Skeletal muscle tissue (tissue), 4 donors: ENCODE results near the gene FTO. TPM values are rescaled to one million over a fixed set of nuclear protein-coding genes. Genes with fewer than 3 reads are reported as not detected.

Experiments
- H3K27ac ChIP-seq: one replicate; pipeline ENCODE4 v1.7.0; 2013; ENCODE audit warnings: mild to moderate bottlenecking, low read depth, low read length, inconsistent platforms
- H3K27me3 ChIP-seq, 3 donors: one replicate each; pipeline ENCODE4 v1.7.0; 2013; ENCODE audit warnings: low read length in 3 of 3; ENCODE audit not compliant: control insufficient read depth in 3 of 3, insufficient read depth in 3 of 3
- H3K36me3 ChIP-seq, 3 donors: one replicate each; pipeline ENCODE4 v1.7.0; 2013; ENCODE audit warnings: low read length in 3 of 3; ENCODE audit not compliant: control insufficient read depth in 3 of 3, insufficient read depth in 3 of 3
- H3K4me1 ChIP-seq, 3 donors: one replicate each; pipeline ENCODE4 v1.7.0; 2013; ENCODE audit warnings: low read length in 3 of 3, mild to moderate bottlenecking in 3 of 3; ENCODE audit not compliant: control insufficient read depth in 3 of 3, insufficient read depth in 3 of 3
- H3K4me3 ChIP-seq, 3 donors: one replicate each; pipeline ENCODE4 v1.7.0; 2013; ENCODE audit warnings: low read length in 3 of 3
- H3K9ac ChIP-seq, 3 donors: one replicate each; pipeline ENCODE4 v1.7.0; 2013; ENCODE audit warnings: low read length in 3 of 3, mild to moderate bottlenecking in 3 of 3, moderate library complexity in 2 of 3, low read depth in 1 of 3
- H3K9me3 ChIP-seq, 3 donors: one replicate each; pipeline ENCODE4 v1.7.0; 2013; ENCODE audit warnings: low read length in 3 of 3; ENCODE audit not compliant: control insufficient read depth in 3 of 3
- total RNA-seq: library from RNA; depleted of rRNA; stranded (reverse); fragments of >200 nt; gene quantifications from one replicate; pipeline ENCODE4 v1.2.3, GENCODE V29; 2014
- donor health status: Osteomylitis.

FTO gene
- total RNA-seq, 1 donor from 2014 or later = 37.1 TPM

DNA sequence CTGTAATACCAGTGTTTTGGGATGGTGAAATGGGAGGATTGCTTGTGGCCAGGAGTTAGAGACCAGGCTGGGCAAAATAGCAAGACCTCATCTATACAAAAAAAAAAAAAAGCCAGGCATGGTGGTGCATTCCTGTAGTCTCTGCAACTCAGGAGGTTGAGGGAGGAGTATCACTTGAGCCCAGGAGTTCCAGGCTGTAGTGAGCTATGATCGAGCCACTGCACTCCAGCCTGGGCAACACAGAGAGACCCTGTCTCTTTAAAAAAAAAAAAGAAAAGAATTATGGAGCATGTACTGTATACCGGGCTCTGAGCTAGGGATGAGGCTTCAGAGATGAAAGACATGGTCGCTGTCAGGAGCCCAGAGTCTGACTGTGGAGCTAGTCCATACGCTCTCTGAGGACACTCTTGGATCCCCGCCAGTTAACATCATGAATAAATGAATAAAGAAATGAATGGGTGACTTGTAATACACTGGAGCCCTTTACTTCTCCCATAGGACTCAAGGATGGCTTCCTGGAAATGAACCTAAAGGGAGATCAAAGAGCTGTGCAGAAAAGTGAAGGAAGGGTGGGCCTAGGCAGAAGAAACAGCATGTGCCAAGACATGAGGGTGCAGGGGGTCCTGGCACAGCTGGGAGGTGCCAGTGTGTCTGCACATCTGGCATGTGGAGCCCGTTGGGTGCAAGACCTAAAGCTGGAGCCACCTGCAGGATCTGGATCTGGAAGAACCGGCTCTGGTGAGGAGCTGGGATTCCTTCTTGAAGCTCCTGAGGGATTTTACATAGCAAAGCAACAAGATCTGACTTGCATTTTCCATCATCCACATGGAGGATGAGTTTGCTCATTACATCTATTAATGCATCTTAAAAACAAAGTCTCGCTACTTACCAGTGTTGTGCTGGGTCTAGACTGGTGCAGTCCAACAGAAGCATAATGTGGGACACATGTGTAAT is 462.2 kb downstream of the FTO start:
- H3K27me3 ChIP-seq = peaks cover 0 to 2% (median 0%) of the 10 kb centered on the region in 3 donors
- no peaks in the 10 kb centered on the region for H3K9me3 ChIP-seq
- H3K27ac ChIP-seq = no peak overlapping the region
- H3K9ac ChIP-seq = no peak overlapping the region
- no peaks in the 10 kb centered on the region for H3K36me3 ChIP-seq
- H3K4me3 ChIP-seq = no peak overlapping the region
- H3K4me1 ChIP-seq = no peaks in the 10 kb centered on the region

- Histone ChIP-seq H3K4me1 (no peaks in the 10 kb centered on the region), H3K9me3 (no peaks in the 10 kb centered on the region), H3K36me3 (no peaks in the 10 kb centered on the region), H3K27ac (no peak overlapping the region), H3K4me3 (no peak overlapping the region), H3K9ac (no peak overlapping the region), H3K27me3 (peaks cover 0 to 5% (median 3%) of the 10 kb centered on the region in 3 donors)
Observed at GRCh38 chr16:54169112-54169511, 465.2 kb downstream of the FTO start.

GRCh38 chr16:54171626-54172537 is 467.9 kb downstream of the FTO start:
- Histone ChIP-seq H3K9ac (no peak overlapping the region), H3K27me3 (peaks cover 0 to 6% (median 3%) of the 10 kb centered on the region in 3 donors)

DNA sequence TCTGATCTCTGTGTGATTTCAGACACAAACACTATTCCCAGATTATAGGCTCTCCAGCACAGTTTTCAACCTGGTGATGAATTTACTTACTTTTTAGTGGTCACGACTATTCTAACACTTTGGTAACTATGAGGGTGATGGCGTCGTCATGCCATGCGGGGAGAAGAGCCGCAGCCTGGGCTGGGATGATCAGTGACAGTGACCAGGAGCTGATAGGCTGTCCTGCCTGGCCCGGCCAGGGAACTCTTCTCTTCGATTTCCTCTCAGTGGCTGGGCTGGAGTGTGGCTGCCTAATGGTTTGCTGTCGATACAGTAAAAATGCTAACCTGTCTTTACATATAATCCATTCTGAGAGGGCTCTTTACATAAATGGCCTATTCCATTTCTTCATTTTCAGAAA is 469.5 kb downstream of the FTO start:
- Histone ChIP-seq H3K9me3 (no peaks in the 10 kb centered on the region), H3K27ac (no peak overlapping the region), H3K9ac (no peak overlapping the region), H3K4me3 (no peak overlapping the region), H3K27me3 (peaks cover 0 to 14% (median 3%) of the 10 kb centered on the region in 3 donors), H3K36me3 (no peaks in the 10 kb centered on the region), H3K4me1 (no peaks in the 10 kb centered on the region)

More at GRCh38 chr16:54171626-54172537, 467.9 kb downstream of the FTO start:
- H3K4me1 ChIP-seq = no peaks in the 10 kb centered on the region
- no peaks in the 10 kb centered on the region for H3K36me3 ChIP-seq
- H3K27ac ChIP-seq = no peak overlapping the region
- H3K9me3 ChIP-seq = no peaks in the 10 kb centered on the region
- no peak overlapping the region for H3K4me3 ChIP-seq

GRCh38 chr16:54174201-54174600 is 470.2 kb downstream of the FTO start:
- no peaks in the 10 kb centered on the region for H3K9me3 ChIP-seq
- H3K36me3 ChIP-seq = no peaks in the 10 kb centered on the region
- no peak overlapping the region for H3K27ac ChIP-seq
- peaks cover 0 to 12% (median 3%) of the 10 kb centered on the region in 3 donors for H3K27me3 ChIP-seq
- no peaks in the 10 kb centered on the region for H3K4me1 ChIP-seq
- H3K9ac ChIP-seq = no peak overlapping the region
- H3K4me3 ChIP-seq = no peak overlapping the region

DNA sequence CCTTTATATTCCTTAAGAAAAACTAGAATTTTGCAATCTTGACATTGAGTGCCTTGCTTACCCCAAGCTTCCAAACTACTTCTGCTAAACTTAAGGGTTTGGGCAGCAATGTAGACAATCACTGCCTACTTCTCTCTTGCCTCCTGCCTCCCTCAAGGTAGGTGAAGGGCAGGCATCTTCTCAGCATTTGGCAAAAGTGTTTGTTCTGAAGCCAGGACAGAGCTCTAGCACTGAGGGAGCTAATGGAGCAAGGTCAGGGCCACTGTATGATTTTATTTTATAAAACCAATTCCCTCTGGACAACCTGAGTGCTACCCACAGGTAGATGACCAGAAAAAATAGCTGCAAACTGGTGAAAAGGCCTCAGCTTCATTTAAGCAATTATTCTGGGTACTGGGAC is 470.8 kb downstream of the FTO start:
- no peak overlapping the region for H3K27ac ChIP-seq
- no peaks in the 10 kb centered on the region for H3K36me3 ChIP-seq
- no peaks in the 10 kb centered on the region for H3K9me3 ChIP-seq
- peak overlapping the region in 1 of 3 donors; percentile 3 for H3K9ac ChIP-seq
- no peak overlapping the region for H3K4me3 ChIP-seq
- H3K27me3 ChIP-seq = peaks cover 0 to 12% (median 3%) of the 10 kb centered on the region in 3 donors
- H3K4me1 ChIP-seq = no peaks in the 10 kb centered on the region

DNA sequence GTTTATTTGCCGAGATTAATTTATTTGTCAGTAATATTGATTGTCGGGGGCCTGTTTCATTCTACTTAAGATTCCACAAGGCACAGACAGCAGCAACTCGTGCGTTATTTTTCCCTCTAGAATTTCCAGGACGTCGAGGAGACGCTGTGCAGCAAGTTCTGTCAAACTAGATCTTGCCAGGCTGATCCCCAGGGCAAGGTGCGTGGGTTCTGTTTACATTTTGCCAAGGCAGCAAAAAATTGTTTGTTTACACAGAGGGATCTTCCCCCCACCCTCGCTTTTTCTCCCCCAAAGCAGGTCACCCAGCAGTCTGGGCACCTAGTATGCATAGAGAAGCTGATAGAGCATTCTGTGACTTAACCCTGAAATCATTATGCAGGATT is 471.2 kb downstream of the FTO start:
- no peak overlapping the region for H3K27ac ChIP-seq
- H3K4me3 ChIP-seq = no peak overlapping the region
- no peak overlapping the region for H3K9ac ChIP-seq
- H3K4me1 ChIP-seq = no peaks in the 10 kb centered on the region
- H3K9me3 ChIP-seq = no peaks in the 10 kb centered on the region
- H3K36me3 ChIP-seq = no peaks in the 10 kb centered on the region
- peaks cover 0 to 12% (median 3%) of the 10 kb centered on the region in 3 donors for H3K27me3 ChIP-seq

- Histone ChIP-seq H3K9me3 (no peaks in the 10 kb centered on the region), H3K27me3 (peaks cover 0 to 12% (median 3%) of the 10 kb centered on the region in 3 donors), H3K9ac (no peak overlapping the region), H3K27ac (no peak overlapping the region), H3K36me3 (no peaks in the 10 kb centered on the region), H3K4me3 (peak overlapping the region in 1 of 3 donors; percentile 1), H3K4me1 (no peaks in the 10 kb centered on the region)
Observed at GRCh38 chr16:54175552-54176375, 471.8 kb downstream of the FTO start.

GRCh38 chr16:54176376-54176901 is 472.5 kb downstream of the FTO start:
- Histone ChIP-seq H3K27me3 (peaks cover 0 to 12% (median 3%) of the 10 kb centered on the region in 3 donors), H3K9me3 (no peaks in the 10 kb centered on the region), H3K4me3 (no peak overlapping the region), H3K4me1 (no peaks in the 10 kb centered on the region), H3K36me3 (no peaks in the 10 kb centered on the region), H3K27ac (no peak overlapping the region), H3K9ac (no peak overlapping the region)
